GM06990 (cell line): ENCODE measurements around the gene AGRP.
"Not testable (repeated sequence)": the region's sequence is repeated elsewhere in the genome, so short reads cannot be mapped to it uniquely, and the experiment has no call there.

Experiments
- DNase-seq: peaks from one replicate; pipeline ENCODE4 v3.0.0-alpha.2; 2011; ENCODE audit not compliant: insufficient read length; ENCODE audit errors: extremely low read depth
- H3K27me3 ChIP-seq: replicated peaks from 2 replicates; pipeline ENCODE4 v1.6.0; 2011; ENCODE audit warnings: low read length; ENCODE audit not compliant: control insufficient read depth, insufficient read depth
- H3K36me3 ChIP-seq: 2 replicates; pipeline ENCODE4 v1.5.1; 2011; ENCODE audit warnings: low read length; ENCODE audit not compliant: control insufficient read depth, insufficient read depth
- H3K4me3 ChIP-seq: replicated peaks from 2 replicates; pipeline ENCODE4 v1.5.1; 2011; ENCODE audit warnings: low read depth, mild to moderate bottlenecking, control low read depth, low read length
- CTCF ChIP-seq: IDR thresholded peaks from 2 replicates; pipeline ENCODE4 v1.5.1; 2011; ENCODE audit warnings: low read length, control low read depth, mild to moderate bottlenecking, inconsistent platforms; ENCODE audit not compliant: insufficient read depth, poor library complexity, severe bottlenecking

Gene AGRP

GRCh38 chr16:67513892-67514291, 30.5 kb upstream of the AGRP start:
- not testable (repeated sequence) for DNase-seq, H3K27me3 ChIP-seq, H3K36me3 ChIP-seq, H3K4me3 ChIP-seq
- peak; percentile 14 for TF ChIP-seq CTCF

- DNase-seq: no peak
- H3K36me3 ChIP-seq: peaks cover 1% of the 10 kb centered on the region; the same call in 1 of the 2 replicates
- H3K4me3 ChIP-seq: no peak overlapping the region
- no peaks in the 10 kb centered on the region for H3K27me3 ChIP-seq
- no peak for TF ChIP-seq CTCF
Observed at GRCh38 chr16:67509016-67509415, 25.7 kb upstream of the AGRP start.

GRCh38 chr16:67506468-67506867, 23.1 kb upstream of the AGRP start:
- TF ChIP-seq CTCF: no peak
- H3K4me3 ChIP-seq: no peak overlapping the region
- no peak for DNase-seq
- H3K36me3 ChIP-seq: peaks cover 1% of the 10 kb centered on the region; the same call in 1 of the 2 replicates
- no peaks in the 10 kb centered on the region for H3K27me3 ChIP-seq

GRCh38 chr16:67504031-67505021, 21.0 kb upstream of the AGRP start:
- H3K4me3 ChIP-seq: no peak overlapping the region
- TF ChIP-seq CTCF: no peak
- peak; percentile 44 for DNase-seq
- H3K36me3 ChIP-seq: peaks cover 1% of the 10 kb centered on the region
- H3K27me3 ChIP-seq: no peaks in the 10 kb centered on the region

GRCh38 chr16:67499106-67499505, 15.8 kb upstream of the AGRP start:
- Histone ChIP-seq H3K4me3 (no peak overlapping the region), H3K36me3 (peaks cover 2% of the 10 kb centered on the region), H3K27me3 (no peaks in the 10 kb centered on the region)
- no peak for DNase-seq
- no peak for TF ChIP-seq CTCF
